KMS-11 (cell line): ENCODE data around the gene CDKL4.
"Not testable (repeated sequence)": the region's sequence is repeated elsewhere in the genome, so short reads cannot be mapped to it uniquely, and the experiment has no call there.

Experiments used
- H2AFZ ChIP-seq: fragments of 200-600 bp; sonication (generic); 2 replicates; pipeline ENCODE4 v1.6.1; 2016; ENCODE audit warnings: antibody characterized with exemption, mixed run types, low read depth
- H3K27ac ChIP-seq: fragments of 200-600 bp; sonication (generic); 2 replicates; pipeline ENCODE4 v1.6.1; 2016; ENCODE audit warnings: mild to moderate bottlenecking, mixed run types
- H3K27me3 ChIP-seq: fragments of 200-600 bp; sonication (generic); 2 replicates; pipeline ENCODE4 v1.6.1; 2017; ENCODE audit warnings: mild to moderate bottlenecking, low read depth, mixed run types, moderate library complexity; ENCODE audit not compliant: insufficient read depth
- H3K36me3 ChIP-seq: fragments of 200-600 bp; sonication (generic); 2 replicates; pipeline ENCODE4 v1.6.1; 2017; ENCODE audit warnings: mild to moderate bottlenecking, mixed run types; ENCODE audit not compliant: insufficient read depth
- H3K4me1 ChIP-seq: fragments of 200-600 bp; sonication (generic); 2 replicates; pipeline ENCODE4 v1.6.1; 2016; ENCODE audit warnings: mild to moderate bottlenecking, low read depth, mixed run types; ENCODE audit not compliant: poor library complexity, severe bottlenecking
- H3K4me2 ChIP-seq: fragments of 200-600 bp; sonication (generic); 2 replicates; pipeline ENCODE4 v1.7.0; 2016; ENCODE audit warnings: mild to moderate bottlenecking, mixed run types
- H3K4me3 ChIP-seq: fragments of 200-600 bp; sonication (generic); IDR thresholded peaks from 2 replicates; pipeline ENCODE4 v1.6.1; 2017; ENCODE audit warnings: low read depth, low read length, mixed read lengths; ENCODE audit not compliant: insufficient read depth
- H3K79me2 ChIP-seq: fragments of 200-600 bp; sonication (generic); 2 replicates; pipeline ENCODE4 v1.6.1; 2016; ENCODE audit warnings: low read depth, mixed run types; ENCODE audit not compliant: insufficient read depth
- H3K9ac ChIP-seq: fragments of 200-600 bp; sonication (generic); 2 replicates; pipeline ENCODE4 v1.6.1; 2016; ENCODE audit warnings: mild to moderate bottlenecking, mixed run types
- H4K20me1 ChIP-seq: fragments of 200-600 bp; sonication (generic); 2 replicates; pipeline ENCODE4 v1.6.1; 2016; ENCODE audit warnings: mild to moderate bottlenecking, mixed run types; ENCODE audit not compliant: insufficient read depth
- TF ChIP-seq, protein P1 (sequence below): fragments of 200-600 bp; sonication (generic); conservative IDR thresholded peaks from 2 replicates; pipeline ENCODE4 v1.6.1; 2017; ENCODE audit warnings: low read depth, mild to moderate bottlenecking, antibody characterized with exemption, low read length, moderate library complexity, mixed read lengths

CDKL4 gene

GRCh38 chr2:39203382-39203781 lies 40.4 kb downstream of the CDKL4 start:
- no peaks in the 10 kb centered on the region for H3K27me3 ChIP-seq
- H2AFZ ChIP-seq, result no peak overlapping the region
- H3K4me2 ChIP-seq, result no peak overlapping the region
- no peak overlapping the region for H3K4me3 ChIP-seq
- no peaks in the 10 kb centered on the region for H4K20me1 ChIP-seq
- H3K9ac ChIP-seq, result no peak overlapping the region
- no peaks in the 10 kb centered on the region for H3K79me2 ChIP-seq
- no peaks in the 10 kb centered on the region for H3K4me1 ChIP-seq
- H3K36me3 ChIP-seq, result no peaks in the 10 kb centered on the region
- TF ChIP-seq, protein P1, sequence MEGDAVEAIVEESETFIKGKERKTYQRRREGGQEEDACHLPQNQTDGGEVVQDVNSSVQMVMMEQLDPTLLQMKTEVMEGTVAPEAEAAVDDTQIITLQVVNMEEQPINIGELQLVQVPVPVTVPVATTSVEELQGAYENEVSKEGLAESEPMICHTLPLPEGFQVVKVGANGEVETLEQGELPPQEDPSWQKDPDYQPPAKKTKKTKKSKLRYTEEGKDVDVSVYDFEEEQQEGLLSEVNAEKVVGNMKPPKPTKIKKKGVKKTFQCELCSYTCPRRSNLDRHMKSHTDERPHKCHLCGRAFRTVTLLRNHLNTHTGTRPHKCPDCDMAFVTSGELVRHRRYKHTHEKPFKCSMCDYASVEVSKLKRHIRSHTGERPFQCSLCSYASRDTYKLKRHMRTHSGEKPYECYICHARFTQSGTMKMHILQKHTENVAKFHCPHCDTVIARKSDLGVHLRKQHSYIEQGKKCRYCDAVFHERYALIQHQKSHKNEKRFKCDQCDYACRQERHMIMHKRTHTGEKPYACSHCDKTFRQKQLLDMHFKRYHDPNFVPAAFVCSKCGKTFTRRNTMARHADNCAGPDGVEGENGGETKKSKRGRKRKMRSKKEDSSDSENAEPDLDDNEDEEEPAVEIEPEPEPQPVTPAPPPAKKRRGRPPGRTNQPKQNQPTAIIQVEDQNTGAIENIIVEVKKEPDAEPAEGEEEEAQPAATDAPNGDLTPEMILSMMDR, result no peak
- H3K27ac ChIP-seq, result no peak overlapping the region

- H3K4me2 ChIP-seq, result no peak overlapping the region
- no peaks in the 10 kb centered on the region for H3K79me2 ChIP-seq
- no peak overlapping the region for H3K9ac ChIP-seq
- no peak overlapping the region for H2AFZ ChIP-seq
- no peaks in the 10 kb centered on the region for H4K20me1 ChIP-seq
- no peak overlapping the region for H3K27ac ChIP-seq
- H3K27me3 ChIP-seq, result no peaks in the 10 kb centered on the region
- H3K36me3 ChIP-seq, result no peaks in the 10 kb centered on the region
- H3K4me1 ChIP-seq, result no peaks in the 10 kb centered on the region
- H3K4me3 ChIP-seq, result no peak overlapping the region
- TF ChIP-seq, protein P1, result no peak
These were observed 41.0 kb downstream of the CDKL4 start for GRCh38 chr2:39202639-39203369.

DNA sequence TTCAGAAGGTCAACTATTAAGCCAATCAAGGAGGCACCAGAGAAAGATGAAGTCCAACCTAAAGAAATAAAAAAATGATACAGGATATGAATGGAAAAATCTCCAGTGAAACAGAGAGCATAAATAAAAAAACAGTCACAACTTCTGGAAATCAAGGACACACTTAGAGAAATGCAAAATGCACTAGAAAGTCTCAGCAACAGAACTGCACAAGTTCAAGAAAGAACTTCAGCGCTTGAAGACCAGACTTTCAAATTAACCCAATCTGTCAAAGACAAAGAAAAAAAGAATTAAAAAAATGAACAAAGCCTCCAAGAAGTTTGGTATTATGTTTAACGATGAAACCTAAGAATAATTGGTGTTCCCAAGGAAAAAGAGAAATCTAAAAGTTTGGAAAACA lies 46.8 kb downstream of the CDKL4 start:
- H3K4me3 ChIP-seq, H3K4me1 ChIP-seq, H3K79me2 ChIP-seq, H3K27ac ChIP-seq, H3K4me2 ChIP-seq, H2AFZ ChIP-seq, H3K9ac ChIP-seq, H3K36me3 ChIP-seq, H4K20me1 ChIP-seq, H3K27me3 ChIP-seq: not testable (repeated sequence)

- Histone ChIP-seq H3K9ac (no peak overlapping the region), H3K36me3 (no peaks in the 10 kb centered on the region), H2AFZ (no peak overlapping the region), H3K27me3 (no peaks in the 10 kb centered on the region), H4K20me1 (no peaks in the 10 kb centered on the region), H3K4me1 (no peaks in the 10 kb centered on the region), H3K27ac (no peak overlapping the region), H3K79me2 (no peaks in the 10 kb centered on the region), H3K4me3 (no peak overlapping the region), H3K4me2 (no peak overlapping the region)
- TF ChIP-seq, protein P1, result no peak
These were observed 49.1 kb downstream of the CDKL4 start for GRCh38 chr2:39194686-39195085.

DNA sequence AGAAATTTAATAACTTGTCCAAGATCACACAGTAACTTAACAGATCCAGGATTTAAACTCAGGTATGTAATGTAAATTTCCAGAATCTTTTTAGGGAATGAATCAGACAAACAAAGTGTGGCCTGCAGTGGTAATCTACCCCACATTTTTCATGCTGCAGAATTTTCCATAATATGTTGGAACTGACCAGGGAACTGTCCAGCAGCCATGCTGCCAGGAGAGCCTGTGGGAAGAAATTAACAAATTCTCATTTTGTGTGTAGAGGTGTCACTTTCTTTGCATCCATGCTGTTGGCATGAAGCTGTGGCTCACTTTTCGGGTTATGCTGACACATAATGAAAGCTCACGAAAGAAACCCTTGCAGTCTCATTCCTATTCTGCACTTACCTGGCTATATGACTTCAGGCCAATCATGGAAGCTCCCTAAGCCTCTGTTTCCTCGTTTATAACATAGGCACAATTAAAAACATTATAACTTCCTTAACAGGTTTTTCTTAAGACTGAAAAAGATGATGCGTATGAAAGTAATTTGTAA lies 54.7 kb downstream of the CDKL4 start:
- no peaks in the 10 kb centered on the region for H3K79me2 ChIP-seq
- H3K27me3 ChIP-seq, result no peaks in the 10 kb centered on the region
- no peaks in the 10 kb centered on the region for H3K36me3 ChIP-seq
- no peak overlapping the region for H2AFZ ChIP-seq
- H3K4me1 ChIP-seq, result no peaks in the 10 kb centered on the region
- no peak overlapping the region for H3K9ac ChIP-seq
- no peak overlapping the region for H3K27ac ChIP-seq
- no peak overlapping the region for H3K4me3 ChIP-seq
- H3K4me2 ChIP-seq, result no peak overlapping the region
- TF ChIP-seq, protein P1, result no peak
- no peaks in the 10 kb centered on the region for H4K20me1 ChIP-seq
